Measurements from ENCODE around the gene PI4KA. TPM values are rescaled to one million over a fixed set of nuclear protein-coding genes. Genes with fewer than 3 reads are reported as not detected.

The PI4KA gene
- total RNA-seq, 1 experiment from 2014 or later = 54.3 TPM

DNA sequence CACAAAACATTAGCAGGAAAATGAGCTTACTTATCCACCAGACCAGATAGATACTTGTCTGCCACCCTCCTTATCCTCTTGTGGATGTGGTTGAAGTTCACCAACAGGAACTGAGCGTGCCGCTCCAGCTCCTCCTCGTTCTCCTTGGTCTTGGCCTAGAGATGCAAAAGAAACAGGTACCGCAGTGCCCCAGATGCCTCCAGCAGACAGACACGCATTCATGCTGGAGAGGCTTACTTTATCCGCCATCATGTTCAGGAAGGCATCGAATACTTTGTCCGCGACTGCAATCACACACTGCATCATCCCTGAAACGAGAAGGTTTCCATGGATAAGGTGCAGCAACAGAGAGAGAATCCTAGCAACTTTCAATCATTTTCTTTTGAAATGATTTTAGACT lies 105.7 kb downstream of the PI4KA start:
- H3K27me3 ChIP-seq (ENCODE audit: control insufficient read depth, insufficient read depth, low read length) = no peaks in the 10 kb centered on the region
- TF ChIP-seq POLR2AphosphoS5 (IDR thresholded peaks at IDR 0.05; ENCODE audit: low read depth, low read length) = no peak
- TF ChIP-seq, protein P1, sequence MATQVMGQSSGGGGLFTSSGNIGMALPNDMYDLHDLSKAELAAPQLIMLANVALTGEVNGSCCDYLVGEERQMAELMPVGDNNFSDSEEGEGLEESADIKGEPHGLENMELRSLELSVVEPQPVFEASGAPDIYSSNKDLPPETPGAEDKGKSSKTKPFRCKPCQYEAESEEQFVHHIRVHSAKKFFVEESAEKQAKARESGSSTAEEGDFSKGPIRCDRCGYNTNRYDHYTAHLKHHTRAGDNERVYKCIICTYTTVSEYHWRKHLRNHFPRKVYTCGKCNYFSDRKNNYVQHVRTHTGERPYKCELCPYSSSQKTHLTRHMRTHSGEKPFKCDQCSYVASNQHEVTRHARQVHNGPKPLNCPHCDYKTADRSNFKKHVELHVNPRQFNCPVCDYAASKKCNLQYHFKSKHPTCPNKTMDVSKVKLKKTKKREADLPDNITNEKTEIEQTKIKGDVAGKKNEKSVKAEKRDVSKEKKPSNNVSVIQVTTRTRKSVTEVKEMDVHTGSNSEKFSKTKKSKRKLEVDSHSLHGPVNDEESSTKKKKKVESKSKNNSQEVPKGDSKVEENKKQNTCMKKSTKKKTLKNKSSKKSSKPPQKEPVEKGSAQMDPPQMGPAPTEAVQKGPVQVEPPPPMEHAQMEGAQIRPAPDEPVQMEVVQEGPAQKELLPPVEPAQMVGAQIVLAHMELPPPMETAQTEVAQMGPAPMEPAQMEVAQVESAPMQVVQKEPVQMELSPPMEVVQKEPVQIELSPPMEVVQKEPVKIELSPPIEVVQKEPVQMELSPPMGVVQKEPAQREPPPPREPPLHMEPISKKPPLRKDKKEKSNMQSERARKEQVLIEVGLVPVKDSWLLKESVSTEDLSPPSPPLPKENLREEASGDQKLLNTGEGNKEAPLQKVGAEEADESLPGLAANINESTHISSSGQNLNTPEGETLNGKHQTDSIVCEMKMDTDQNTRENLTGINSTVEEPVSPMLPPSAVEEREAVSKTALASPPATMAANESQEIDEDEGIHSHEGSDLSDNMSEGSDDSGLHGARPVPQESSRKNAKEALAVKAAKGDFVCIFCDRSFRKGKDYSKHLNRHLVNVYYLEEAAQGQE (IDR thresholded peaks at IDR 0.05; ENCODE audit: insufficient read depth in 1 of 2, low read depth in 2 of 2, low read length in 1 of 2) = no peak
- in situ Hi-C loops (cut with HindIII; ENCODE audit: low pct_unique_long_range_greater_than_20kb, low sequenced_read_pairs) (no loop called here), intact Hi-C loops (cut with micrococcal nuclease; ENCODE audit: unreplicated experiment) (no loop called here)
- ChIA-PET CTCF (no interaction called here), POLR2A (no interaction called here)
- no peak overlapping the region for H3K27ac ChIP-seq (ENCODE audit: low read length)
- H3K4me3 ChIP-seq (ENCODE audit: low read depth in 2 of 2, low read length in 2 of 2) = no peak overlapping the region
- BruUV-seq (replicated peaks) = no TSS peak
- no peak for ATAC-seq
- no peaks in the 10 kb centered on the region for H3K4me1 ChIP-seq (ENCODE audit: control insufficient read depth, insufficient read depth, low read length)
- H3K36me3 ChIP-seq (ENCODE audit: control insufficient read depth, insufficient read depth, low read length) = no peaks in the 10 kb centered on the region
- no peak for DNase-seq (ENCODE audit: low read depth, low spot score)
- H3K9me3 ChIP-seq (ENCODE audit: control insufficient read depth, insufficient read depth, low read depth, low read length) = no peaks in the 10 kb centered on the region

DNA sequence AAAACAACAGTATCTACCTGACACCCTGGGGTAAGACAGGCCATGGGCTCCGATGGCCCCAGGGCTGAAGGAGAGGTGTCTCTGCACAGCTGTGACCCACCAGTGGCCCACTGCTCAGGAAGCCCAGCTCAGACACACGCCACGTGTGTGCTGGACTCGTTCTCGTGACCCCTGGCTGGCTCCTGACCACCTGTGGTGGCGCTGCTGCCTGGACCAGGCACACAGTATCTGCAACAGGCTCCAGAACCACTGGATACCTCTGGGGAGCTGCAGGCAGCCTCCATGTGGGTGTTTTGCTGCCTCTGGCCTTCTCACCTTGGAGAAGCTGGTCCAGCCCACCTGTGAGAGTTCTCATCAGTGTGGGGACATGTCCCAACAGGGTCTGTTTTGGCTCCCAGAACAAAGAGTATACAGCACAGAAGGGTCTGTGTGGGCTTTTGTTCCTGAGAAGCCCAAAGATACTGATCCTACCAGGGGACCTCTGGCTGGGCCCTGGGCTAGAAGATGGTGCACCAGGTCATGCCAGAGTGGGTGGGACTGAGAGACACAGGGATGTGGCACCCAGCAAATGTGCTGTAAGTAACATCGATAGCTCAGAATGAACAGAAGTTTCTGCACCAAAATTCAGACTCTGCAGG lies 106.4 kb downstream of the PI4KA start:
- Histone ChIP-seq H3K9me3 (ENCODE audit: control insufficient read depth, insufficient read depth, low read depth, low read length) (no peaks in the 10 kb centered on the region), H3K27ac (ENCODE audit: low read length) (no peak overlapping the region), H3K36me3 (ENCODE audit: control insufficient read depth, insufficient read depth, low read length) (no peaks in the 10 kb centered on the region), H3K4me1 (ENCODE audit: control insufficient read depth, insufficient read depth, low read length) (no peaks in the 10 kb centered on the region), H3K4me3 (ENCODE audit: low read depth in 2 of 2, low read length in 2 of 2) (no peak overlapping the region), H3K27me3 (ENCODE audit: control insufficient read depth, insufficient read depth, low read length) (no peaks in the 10 kb centered on the region)
- ChIA-PET POLR2A (no interaction called here), CTCF (no interaction called here)
- no peak for TF ChIP-seq TCF7L2 (IDR thresholded peaks at IDR 0.05; ENCODE audit: low read depth, low read length)
- no peak for TF ChIP-seq POLR2AphosphoS5 (IDR thresholded peaks at IDR 0.05; ENCODE audit: low read depth, low read length)
- no peak for TF ChIP-seq SIN3A (IDR thresholded peaks at IDR 0.05; ENCODE audit: borderline replicate concordance, insufficient read depth, low read depth, low read length)
- TF ChIP-seq, protein P1 (IDR thresholded peaks at IDR 0.05; ENCODE audit: insufficient read depth in 1 of 2, low read depth in 2 of 2, low read length in 1 of 2) = no peak
- TF ChIP-seq, protein P2, sequence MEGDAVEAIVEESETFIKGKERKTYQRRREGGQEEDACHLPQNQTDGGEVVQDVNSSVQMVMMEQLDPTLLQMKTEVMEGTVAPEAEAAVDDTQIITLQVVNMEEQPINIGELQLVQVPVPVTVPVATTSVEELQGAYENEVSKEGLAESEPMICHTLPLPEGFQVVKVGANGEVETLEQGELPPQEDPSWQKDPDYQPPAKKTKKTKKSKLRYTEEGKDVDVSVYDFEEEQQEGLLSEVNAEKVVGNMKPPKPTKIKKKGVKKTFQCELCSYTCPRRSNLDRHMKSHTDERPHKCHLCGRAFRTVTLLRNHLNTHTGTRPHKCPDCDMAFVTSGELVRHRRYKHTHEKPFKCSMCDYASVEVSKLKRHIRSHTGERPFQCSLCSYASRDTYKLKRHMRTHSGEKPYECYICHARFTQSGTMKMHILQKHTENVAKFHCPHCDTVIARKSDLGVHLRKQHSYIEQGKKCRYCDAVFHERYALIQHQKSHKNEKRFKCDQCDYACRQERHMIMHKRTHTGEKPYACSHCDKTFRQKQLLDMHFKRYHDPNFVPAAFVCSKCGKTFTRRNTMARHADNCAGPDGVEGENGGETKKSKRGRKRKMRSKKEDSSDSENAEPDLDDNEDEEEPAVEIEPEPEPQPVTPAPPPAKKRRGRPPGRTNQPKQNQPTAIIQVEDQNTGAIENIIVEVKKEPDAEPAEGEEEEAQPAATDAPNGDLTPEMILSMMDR (IDR thresholded peaks at IDR 0.05) = no peak
- intact Hi-C loops (cut with micrococcal nuclease; ENCODE audit: unreplicated experiment) (no loop called here), in situ Hi-C loops (cut with HindIII; ENCODE audit: low pct_unique_long_range_greater_than_20kb, low sequenced_read_pairs) (no loop called here)
- BruUV-seq (replicated peaks) = no TSS peak
- ATAC-seq = no peak
- DNase-seq (ENCODE audit: low read depth, low spot score) = no peak
